BJ (cell line): Measurements from ENCODE around the gene C12orf57. TPM values are rescaled to one million over a fixed set of nuclear protein-coding genes. Genes with fewer than 3 reads are reported as not detected.

Experiments used
- CTCF ChIA-PET: fragments of 350-600 bp; formaldehyde crosslinking; extraction: SDS; loops from one replicate; lab custom pipeline; 2021; ENCODE audit warnings: antibody characterized with exemption, inconsistent platforms; lab: Yijun Ruan, JAX
- POLR2A ChIA-PET: fragments of 300-600 bp; sonication (Branson Sonifier 250); formaldehyde crosslinking; extraction: SDS; loops from one replicate; lab custom pipeline; 2021; ENCODE audit warnings: antibody characterized with exemption; lab: Charles Lee
- DNase-seq: peaks from one replicate; pipeline ENCODE4 v3.0.0-alpha.2; 2011; ENCODE audit warnings: low read depth
- H3K27me3 ChIP-seq: 2 replicates; pipeline ENCODE4 v1.6.0; 2011; ENCODE audit warnings: low read length; ENCODE audit not compliant: control insufficient read depth, insufficient read depth
- H3K36me3 ChIP-seq: 2 replicates; pipeline ENCODE4 v1.5.1; 2011; ENCODE audit warnings: low read length; ENCODE audit not compliant: control insufficient read depth, insufficient read depth
- H3K4me3 ChIP-seq: 2 replicates; pipeline ENCODE4 v1.5.1; 2011; ENCODE audit warnings: low read depth, mild to moderate bottlenecking, control low read depth, low read length
- CTCF ChIP-seq: IDR thresholded peaks from 2 replicates; pipeline ENCODE4 v1.5.1; 2011; ENCODE audit warnings: low read depth, mild to moderate bottlenecking, control low read depth, inconsistent platforms, low read length, moderate library complexity; ENCODE audit not compliant: insufficient read depth
- polyA plus RNA-seq: library from polyadenylated mRNA; depleted of rRNA; stranded (reverse); fragments of >200 nt; gene quantifications from 2 replicates; pipeline ENCODE4 v1.2.3, GENCODE V29; 2011

Gene C12orf57
- polyA plus RNA-seq, 1 experiment = 709 TPM

- CTCF ChIA-PET = interaction anchor here (1.0 to 1.8 kb wide), 5 partner anchors 9 to 130 kb away, joined by 3 to 4 read pairs (median 3); no protein-coding TSS in a partner anchor
- Histone ChIP-seq H3K36me3 (peaks cover 23% of the 10 kb centered on the region), H3K4me3 (no peak overlapping the region), H3K27me3 (no peaks in the 10 kb centered on the region)
- TF ChIP-seq CTCF = no peak
- DNase-seq = no peak
- POLR2A ChIA-PET = no interaction called here
Measured at GRCh38 chr12:6978188-6978587, 34.4 kb downstream of the C12orf57 start.

- DNase-seq = no peak
- CTCF ChIA-PET = interaction anchor here (1.2 to 1.3 kb wide), 2 partner anchors 13 to 130 kb away, joined by 3 to 4 read pairs; no protein-coding TSS in a partner anchor
- H3K27me3 ChIP-seq = no peaks in the 10 kb centered on the region
- POLR2A ChIA-PET = no interaction called here
- H3K4me3 ChIP-seq = no peak overlapping the region
- TF ChIP-seq CTCF = no peak
- peaks cover 23% of the 10 kb centered on the region for H3K36me3 ChIP-seq
Measured at GRCh38 chr12:6978611-6979011, 34.8 kb downstream of the C12orf57 start.

GRCh38 chr12:6979021-6979420 lies 35.2 kb downstream of the C12orf57 start:
- Histone ChIP-seq H3K36me3 (peaks cover 23% of the 10 kb centered on the region), H3K27me3 (no peaks in the 10 kb centered on the region), H3K4me3 (no peak overlapping the region)
- DNase-seq = no peak
- POLR2A ChIA-PET = no interaction called here
- TF ChIP-seq CTCF = no peak
- CTCF ChIA-PET = interaction anchor here (1.2 kb wide), 1 partner anchor 129 kb away, joined by 3 read pairs; no protein-coding TSS in a partner anchor

- Histone ChIP-seq H3K4me3 (no peak overlapping the region), H3K27me3 (no peaks in the 10 kb centered on the region), H3K36me3 (peaks cover 20% of the 10 kb centered on the region)
- ChIA-PET POLR2A (no interaction called here), CTCF (interaction anchor here (1.2 kb wide), 1 partner anchor 129 kb away, joined by 3 read pairs; no protein-coding TSS in a partner anchor)
- no peak for TF ChIP-seq CTCF
- DNase-seq = no peak
Measured at GRCh38 chr12:6979453-6979852, 35.6 kb downstream of the C12orf57 start.

GRCh38 chr12:6980075-6980474 lies 36.3 kb downstream of the C12orf57 start:
- no peak for TF ChIP-seq CTCF
- peaks cover 17% of the 10 kb centered on the region for H3K36me3 ChIP-seq

More at GRCh38 chr12:6980075-6980474, 36.3 kb downstream of the C12orf57 start:
- H3K4me3 ChIP-seq = no peak overlapping the region
- no peaks in the 10 kb centered on the region for H3K27me3 ChIP-seq
- POLR2A ChIA-PET = interaction anchor here (0.7 kb wide), 1 partner anchor 55 kb away, joined by 5 read pairs; no protein-coding TSS in a partner anchor
- DNase-seq = no peak
- CTCF ChIA-PET = no interaction called here
